Natural killer cell (primary cell): ENCODE measurements around the gene BRAT1. TPM values are rescaled to one million over a fixed set of nuclear protein-coding genes. Genes with fewer than 3 reads are reported as not detected.

ENCODE experiments used
- ATAC-seq, 3 donors: fragments of 150-1000 bp in 2 of 3; fragments of 200-7000 bp in 1 of 3; cut with Tn5 transposase; 1 replicate in 1 of 3; 2 replicates in 2 of 3; pipeline ENCODE4 v1.10.0; 2021; ENCODE audit warnings: mild to moderate bottlenecking in 2 of 3, moderate library complexity in 2 of 3
- DNase-seq, 2 donors: peaks; one replicate each; pipeline versions ENCODE4 v3.0.0 to v3.0.0-alpha.2; 2013 to 2021; ENCODE audit warnings: mixed read lengths in 1 of 2
- H3K27ac ChIP-seq: one replicate; pipeline ENCODE4 v1.5.1; 2013; ENCODE audit warnings: mild to moderate bottlenecking, low read length
- H3K27me3 ChIP-seq: one replicate; pipeline ENCODE4 v1.6.1; 2013; ENCODE audit warnings: low read length; ENCODE audit not compliant: control insufficient read depth, insufficient read depth
- H3K36me3 ChIP-seq: one replicate; pipeline ENCODE4 v1.6.1; 2013; ENCODE audit warnings: low read length; ENCODE audit not compliant: control insufficient read depth, insufficient read depth
- H3K4me1 ChIP-seq: one replicate; pipeline ENCODE4 v1.6.1; 2013; ENCODE audit warnings: low read length; ENCODE audit not compliant: control insufficient read depth, insufficient read depth
- H3K4me3 ChIP-seq: one replicate; pipeline ENCODE4 v1.5.1; 2013; ENCODE audit warnings: low read length
- H3K9me3 ChIP-seq: one replicate; pipeline ENCODE4 v1.6.1; 2013; ENCODE audit warnings: low read length; ENCODE audit not compliant: control insufficient read depth, insufficient read depth
- H3K27ac Mint-ChIP-seq, 2 donors: one replicate each; pipeline ENCODE4 v1.8.0; 2022; ENCODE audit warnings: mild to moderate bottlenecking in 2 of 2, mixed read lengths in 2 of 2, moderate library complexity in 1 of 2
- H3K27me3 Mint-ChIP-seq, 2 donors: one replicate each; pipeline ENCODE4 v1.8.0; 2022; ENCODE audit warnings: low read depth in 2 of 2, mixed read lengths in 2 of 2
- H3K36me3 Mint-ChIP-seq: one replicate; pipeline ENCODE4 v1.8.0; 2022; ENCODE audit warnings: mixed read lengths
- H3K4me1 Mint-ChIP-seq, 2 donors: one replicate each; pipeline ENCODE4 v1.8.0; 2022; ENCODE audit warnings: mixed read lengths in 2 of 2
- H3K4me3 Mint-ChIP-seq: one replicate; pipeline ENCODE4 v1.8.0; 2022; ENCODE audit warnings: mild to moderate bottlenecking, moderate library complexity, mixed read lengths
- H3K9me3 Mint-ChIP-seq, 2 donors: one replicate each; pipeline ENCODE4 v1.8.0; 2022; ENCODE audit warnings: mixed read lengths in 2 of 2
- CTCF ChIP-seq: fragments of 200-600 bp; IDR thresholded peaks from one replicate; pipeline ENCODE4 v1.8.0; 2022; ENCODE audit warnings: antibody characterized with exemption
- WGBS: methylation state at CpG from one replicate; pipeline ENCODE4 v1.1.7; 2013; ENCODE audit warnings: missing lambda C conversion rate; ENCODE audit not compliant: insufficient coverage; 5-methylcytosine and 5-hydroxymethylcytosine counted together
- intact Hi-C: fragments of 100-400 bp; cut with micrococcal nuclease; formaldehyde crosslinking; loops from one replicate; pipeline ENCODE4 v1.14.2; 2022
- total RNA-seq, 4 donors: library from RNA; stranded (reverse); fragments of 120-200 nt in 1 of 4; gene quantifications; one replicate each; pipeline versions ENCODE4 v1.2.3 to v1.2.4, GENCODE V29; 2013 to 2022

The BRAT1 gene
- total RNA-seq, 3 donors from 2014 or later (not counting 1 experiment from before 2014, with no cell fraction given): 24.9 to 26.7 (median 25.6) TPM

- Mint-ChIP-seq H3K27ac (no peak overlapping the region), H3K36me3 (no peaks in the 10 kb centered on the region), H3K27me3 (no peaks in the 10 kb centered on the region), H3K4me3 (no peak overlapping the region), H3K9me3 (no peaks in the 10 kb centered on the region), H3K4me1 (no peaks in the 10 kb centered on the region)
- Histone ChIP-seq H3K4me1 (no peaks in the 10 kb centered on the region), H3K27me3 (no peaks in the 10 kb centered on the region), H3K36me3 (peaks cover 13% of the 10 kb centered on the region), H3K4me3 (no peak overlapping the region), H3K9me3 (no peaks in the 10 kb centered on the region), H3K27ac (no peak overlapping the region)
- ATAC-seq (no peak), DNase-seq (no peak)
- no peak for TF ChIP-seq CTCF
- intact Hi-C loops: no loop called here
- WGBS: 85% methylated on average over 27 of the region's 27 CpGs
These were observed 40.0 kb upstream of the BRAT1 start for GRCh38 chr7:2595258-2595860.

GRCh38 chr7:2594599-2594998 lies 39.3 kb upstream of the BRAT1 start:
- 84% methylated on average over 10 of the region's 10 CpGs for WGBS
- Mint-ChIP-seq H3K27me3 (no peaks in the 10 kb centered on the region), H3K27ac (no peak overlapping the region), H3K4me1 (no peaks in the 10 kb centered on the region), H3K9me3 (no peaks in the 10 kb centered on the region), H3K36me3 (no peaks in the 10 kb centered on the region), H3K4me3 (no peak overlapping the region)
- DNase-seq (no peak), ATAC-seq (no peak)
- no peaks in the 10 kb centered on the region for H3K27me3 ChIP-seq
- no peak for TF ChIP-seq CTCF
- H3K9me3 ChIP-seq: no peaks in the 10 kb centered on the region
- intact Hi-C loops: no loop called here
- H3K27ac ChIP-seq: no peak overlapping the region
- H3K4me3 ChIP-seq: no peak overlapping the region
- H3K4me1 ChIP-seq: no peaks in the 10 kb centered on the region
- peaks cover 13% of the 10 kb centered on the region for H3K36me3 ChIP-seq

- Mint-ChIP-seq H3K36me3 (no peaks in the 10 kb centered on the region), H3K9me3 (no peaks in the 10 kb centered on the region), H3K4me1 (no peaks in the 10 kb centered on the region), H3K27me3 (no peaks in the 10 kb centered on the region), H3K27ac (no peak overlapping the region), H3K4me3 (no peak overlapping the region)
- ATAC-seq (no peak), DNase-seq (no peak)
- no peaks in the 10 kb centered on the region for H3K9me3 ChIP-seq
- H3K4me3 ChIP-seq: no peak overlapping the region
- no peak for TF ChIP-seq CTCF
- H3K36me3 ChIP-seq: peaks cover 7% of the 10 kb centered on the region
- no peak overlapping the region for H3K27ac ChIP-seq
- intact Hi-C loops: no loop called here
- H3K27me3 ChIP-seq: no peaks in the 10 kb centered on the region
- WGBS: 95% methylated on average over 38 of the region's 38 CpGs
- no peaks in the 10 kb centered on the region for H3K4me1 ChIP-seq
These were observed 37.9 kb upstream of the BRAT1 start for GRCh38 chr7:2593036-2593727.
